Endothelial cell of umbilical vein (primary cell): ENCODE measurements around the gene CLVS2. TPM values are rescaled to one million over a fixed set of nuclear protein-coding genes. Genes with fewer than 3 reads are reported as not detected.

Experiments
- BruUV-seq: library from RNA; stranded (reverse); fragments of 400-500 nt; replicated peaks from 2 replicates; lab custom pipeline; 2021; lab: Mats Ljungman, UMichigan
- CTCF ChIA-PET: fragments of 300-600, 350-600 bp; sonication (Branson Sonifier 250); formaldehyde crosslinking; loops from one replicate; lab custom pipeline; 2021; ENCODE audit warnings: antibody characterized with exemption, inconsistent platforms; lab: Charles Lee
- POLR2A ChIA-PET: fragments of 300-600, 350-600 bp; sonication (Branson Sonifier 250); formaldehyde crosslinking; loops from one replicate; lab custom pipeline; 2021; ENCODE audit warnings: antibody characterized with exemption, inconsistent platforms; lab: Charles Lee
- DNase-seq: peaks from one replicate; pipeline ENCODE4 v3.0.0-alpha.2; 2011; ENCODE audit warnings: low read depth, low spot score
- FAIRE-seq: peaks from 2 replicates; lab custom pipeline; 2011; peaks lifted over from hg19 to GRCh38; lab: Jason Lieb, UNC
- H2AFZ ChIP-seq: 2 replicates; pipeline ENCODE4 v1.6.0; 2012; ENCODE audit warnings: low read depth, low read length, control low read depth, inconsistent platforms
- H3K27ac ChIP-seq: 2 replicates; pipeline ENCODE4 v1.5.1; 2011; ENCODE audit warnings: low read depth, mild to moderate bottlenecking, control low read depth, low read length, moderate library complexity; ENCODE audit not compliant: insufficient read depth
- H3K27me3 ChIP-seq, 2 experiments: 2 replicates each; pipeline versions ENCODE4 v1.6.0 to v1.6.1; 2011; ENCODE audit warnings: low read length in 2 of 2, mixed read lengths in 1 of 2; ENCODE audit not compliant: control insufficient read depth in 2 of 2, insufficient read depth in 2 of 2
- H3K36me3 ChIP-seq, 2 experiments: 2 replicates in 1 of 2; 3 replicates in 1 of 2; pipeline ENCODE4 v1.5.1; 2011; ENCODE audit warnings: low read length in 2 of 2, mild to moderate bottlenecking in 1 of 2, moderate library complexity in 1 of 2; ENCODE audit not compliant: control insufficient read depth in 2 of 2, insufficient read depth in 2 of 2; ENCODE audit errors: extremely low read depth in 1 of 2
- H3K4me1 ChIP-seq: 3 replicates; pipeline ENCODE4 v1.5.1; 2011; ENCODE audit warnings: mild to moderate bottlenecking, low read length; ENCODE audit not compliant: control insufficient read depth, insufficient read depth; ENCODE audit errors: extremely low read depth
- H3K4me2 ChIP-seq: 2 replicates; pipeline ENCODE4 v1.6.1; 2011; ENCODE audit warnings: low read length, control low read depth, mixed read lengths; ENCODE audit not compliant: insufficient read depth
- H3K4me3 ChIP-seq, 3 experiments: fragments of 200-600 bp in 1 of 3; sonication (generic), shearing (Covaris generic) in 1 of 3; replicated peaks in 1 of 3; 2 replicates each; pipeline ENCODE4 v1.5.1; 2011 to 2016; ENCODE audit warnings: control low read depth in 3 of 3, low read length in 3 of 3, mild to moderate bottlenecking in 2 of 3, inconsistent platforms in 1 of 3, low read depth in 1 of 3, moderate library complexity in 1 of 3; ENCODE audit not compliant: insufficient read depth in 1 of 3
- H3K79me2 ChIP-seq: 2 replicates; pipeline ENCODE4 v1.6.0; 2012; ENCODE audit warnings: low read length, inconsistent platforms; ENCODE audit not compliant: control insufficient read depth, insufficient read depth
- H3K9ac ChIP-seq: replicated peaks from 2 replicates; pipeline ENCODE3; 2011; ENCODE audit warnings: low read length, control low read depth; ENCODE audit not compliant: insufficient read depth; ENCODE audit errors: extremely low read depth
- H3K9me1 ChIP-seq: replicated peaks from 3 replicates; pipeline ENCODE4 v1.6.0; 2011; ENCODE audit warnings: mild to moderate bottlenecking, low read length; ENCODE audit not compliant: control insufficient read depth, insufficient read depth; ENCODE audit errors: extremely low read depth
- H3K9me3 ChIP-seq: replicated peaks from 2 replicates; pipeline ENCODE4 v1.5.1; 2012; ENCODE audit warnings: low read length, inconsistent platforms; ENCODE audit not compliant: control insufficient read depth, insufficient read depth
- H4K20me1 ChIP-seq: replicated peaks from 2 replicates; pipeline ENCODE3; 2011; ENCODE audit warnings: mild to moderate bottlenecking, low read length; ENCODE audit not compliant: control insufficient read depth, insufficient read depth; ENCODE audit errors: extremely low read depth
- EZH2 ChIP-seq: IDR thresholded peaks from 2 replicates; pipeline ENCODE4 v1.6.1; 2012; ENCODE audit warnings: borderline replicate concordance, low read depth, mild to moderate bottlenecking, moderate library complexity, low read length, inconsistent platforms; ENCODE audit not compliant: severe bottlenecking
- FOS ChIP-seq: IDR thresholded peaks from 2 replicates; pipeline ENCODE4 v1.6.1; 2011; ENCODE audit warnings: mild to moderate bottlenecking, low read length, moderate library complexity, borderline replicate concordance; ENCODE audit not compliant: insufficient read depth
- GATA2 ChIP-seq: IDR thresholded peaks from 2 replicates; pipeline ENCODE4 v1.7.0; 2011; ENCODE audit warnings: low read depth, mild to moderate bottlenecking, moderate library complexity, mixed read lengths, low read length; ENCODE audit not compliant: insufficient read length, insufficient read depth
- JUN ChIP-seq: IDR thresholded peaks from 2 replicates; pipeline ENCODE4 v1.6.1; 2011; ENCODE audit warnings: borderline replicate concordance, low read depth; ENCODE audit not compliant: insufficient read length, insufficient read depth
- MYC ChIP-seq: IDR thresholded peaks from one replicate; pipeline ENCODE4 v1.6.1; 2011; ENCODE audit warnings: mild to moderate bottlenecking, low read depth, low read length
- POLR2A ChIP-seq: IDR thresholded peaks from 2 replicates; pipeline ENCODE4 v1.6.1; 2012; ENCODE audit warnings: low read depth, mild to moderate bottlenecking, control low read depth, low read length
- POLR2AphosphoS5 ChIP-seq: IDR thresholded peaks from 2 replicates; pipeline ENCODE4 v1.6.1; 2012; ENCODE audit warnings: low read depth, mild to moderate bottlenecking, control low read depth, low read length, moderate library complexity; ENCODE audit not compliant: insufficient read depth
- dilution Hi-C: fragments of 300-500 bp; cut with MboI; formaldehyde crosslinking; loops from one replicate; pipeline ENCODE4 v1.15.0; 2019; ENCODE audit warnings: low sequenced_read_pairs; ENCODE audit not compliant: extremely low pct_ligation_motif_present
- intact Hi-C: fragments of 100-400 bp; cut with micrococcal nuclease; formaldehyde crosslinking; loops from one replicate; pipeline ENCODE4 v1.10.0; 2022
- polyA plus RNA-seq, 4 experiments: library from polyadenylated mRNA; depleted of rRNA in 3 of 4; stranded (reverse) in 3 of 4; unstranded in 1 of 4; fragments of >200 nt; gene quantifications; 2 replicates each; pipeline versions ENCODE4 v1.2.1 to v1.2.3, GENCODE V29; 2011 to 2012; ENCODE audit warnings: missing spikeins in 1 of 4
- total RNA-seq: library from RNA; stranded (reverse); gene quantifications from 2 replicates; pipeline ENCODE4 v1.2.3, GENCODE V29; 2021
- TF ChIP-seq, protein P1 (sequence below): IDR thresholded peaks from 2 replicates; pipeline ENCODE4 v1.6.1; 2011; ENCODE audit not compliant: insufficient read depth, insufficient read length
- TF ChIP-seq, protein P2 (sequence below), 2 donors: IDR thresholded peaks; 1 replicate in 1 of 2; 2 replicates in 1 of 2; pipeline ENCODE4 v1.5.1; 2011; ENCODE audit warnings: low read length in 2 of 2, mild to moderate bottlenecking in 2 of 2, moderate library complexity in 2 of 2, control low read depth in 1 of 2, inconsistent platforms in 1 of 2, low read depth in 1 of 2; ENCODE audit not compliant: insufficient read depth in 1 of 2; ENCODE audit errors: extremely low read depth in 1 of 2

Gene CLVS2
- total and polyA plus RNA-seq, 2 donors (not counting 3 experiments of a cell fraction or from before 2014, with no cell fraction given) = not detected

GRCh38 chr6:122969999-122970533, 26.0 kb upstream of the CLVS2 start:
- TF ChIP-seq EZH2 (no peak), FOS (no peak)
- TF ChIP-seq, protein P1, sequence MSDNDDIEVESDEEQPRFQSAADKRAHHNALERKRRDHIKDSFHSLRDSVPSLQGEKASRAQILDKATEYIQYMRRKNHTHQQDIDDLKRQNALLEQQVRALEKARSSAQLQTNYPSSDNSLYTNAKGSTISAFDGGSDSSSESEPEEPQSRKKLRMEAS = no peak
- dilution Hi-C loops = no loop called here
- H3K9me1 ChIP-seq = no peaks in the 10 kb centered on the region
- no peak overlapping the region for H3K4me2 ChIP-seq
- intact Hi-C loops = no loop called here
- no peak overlapping the region for H2AFZ ChIP-seq
- BruUV-seq = no TSS peak
- H3K27me3 ChIP-seq = no peaks in the 10 kb centered on the region
- H3K9ac ChIP-seq = no peak overlapping the region
- no peaks in the 10 kb centered on the region for H3K9me3 ChIP-seq
- POLR2A ChIA-PET = no interaction called here
- H3K36me3 ChIP-seq = no peaks in the 10 kb centered on the region
- CTCF ChIA-PET = no interaction called here
- no peaks in the 10 kb centered on the region for H3K4me1 ChIP-seq
- H3K27ac ChIP-seq = no peak overlapping the region
- H3K4me3 ChIP-seq = no peak overlapping the region
- no peak for DNase-seq
- no peak for FAIRE-seq
- H4K20me1 ChIP-seq = no peaks in the 10 kb centered on the region
- no peaks in the 10 kb centered on the region for H3K79me2 ChIP-seq

- Histone ChIP-seq H3K4me1 (no peaks in the 10 kb centered on the region), H3K9me3 (no peaks in the 10 kb centered on the region), H3K36me3 (no peaks in the 10 kb centered on the region), H3K79me2 (no peaks in the 10 kb centered on the region), H3K27me3 (no peaks in the 10 kb centered on the region), H3K9me1 (no peaks in the 10 kb centered on the region), H3K27ac (no peak overlapping the region), H4K20me1 (no peaks in the 10 kb centered on the region), H3K9ac (no peak overlapping the region), H3K4me2 (no peak overlapping the region), H3K4me3 (no peak overlapping the region), H2AFZ (no peak overlapping the region)
- no peak for DNase-seq
- TF ChIP-seq JUN = no peak
- TF ChIP-seq FOS = no peak
- no peak for TF ChIP-seq GATA2
- TF ChIP-seq, protein P2, sequence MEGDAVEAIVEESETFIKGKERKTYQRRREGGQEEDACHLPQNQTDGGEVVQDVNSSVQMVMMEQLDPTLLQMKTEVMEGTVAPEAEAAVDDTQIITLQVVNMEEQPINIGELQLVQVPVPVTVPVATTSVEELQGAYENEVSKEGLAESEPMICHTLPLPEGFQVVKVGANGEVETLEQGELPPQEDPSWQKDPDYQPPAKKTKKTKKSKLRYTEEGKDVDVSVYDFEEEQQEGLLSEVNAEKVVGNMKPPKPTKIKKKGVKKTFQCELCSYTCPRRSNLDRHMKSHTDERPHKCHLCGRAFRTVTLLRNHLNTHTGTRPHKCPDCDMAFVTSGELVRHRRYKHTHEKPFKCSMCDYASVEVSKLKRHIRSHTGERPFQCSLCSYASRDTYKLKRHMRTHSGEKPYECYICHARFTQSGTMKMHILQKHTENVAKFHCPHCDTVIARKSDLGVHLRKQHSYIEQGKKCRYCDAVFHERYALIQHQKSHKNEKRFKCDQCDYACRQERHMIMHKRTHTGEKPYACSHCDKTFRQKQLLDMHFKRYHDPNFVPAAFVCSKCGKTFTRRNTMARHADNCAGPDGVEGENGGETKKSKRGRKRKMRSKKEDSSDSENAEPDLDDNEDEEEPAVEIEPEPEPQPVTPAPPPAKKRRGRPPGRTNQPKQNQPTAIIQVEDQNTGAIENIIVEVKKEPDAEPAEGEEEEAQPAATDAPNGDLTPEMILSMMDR (IDR thresholded peaks at IDR 0.05; ENCODE audit: extremely low read depth in 1 of 2, insufficient read depth in 1 of 2, low read depth in 1 of 2, low read length in 2 of 2) = no peak
- no peak for TF ChIP-seq POLR2AphosphoS5
- no peak for TF ChIP-seq EZH2
- no peak for TF ChIP-seq POLR2A
- TF ChIP-seq, protein P1 = no peak
- TF ChIP-seq MYC = no peak
- no TSS peak for BruUV-seq
- dilution Hi-C loops = no loop called here
- no peak for FAIRE-seq
- intact Hi-C loops = no loop called here
- ChIA-PET POLR2A (no interaction called here), CTCF (no interaction called here)
These were observed 18.9 kb upstream of the CLVS2 start for GRCh38 chr6:122977180-122977579.
